ENCODE data around the gene HOMER2.

Gene HOMER2

DNA sequence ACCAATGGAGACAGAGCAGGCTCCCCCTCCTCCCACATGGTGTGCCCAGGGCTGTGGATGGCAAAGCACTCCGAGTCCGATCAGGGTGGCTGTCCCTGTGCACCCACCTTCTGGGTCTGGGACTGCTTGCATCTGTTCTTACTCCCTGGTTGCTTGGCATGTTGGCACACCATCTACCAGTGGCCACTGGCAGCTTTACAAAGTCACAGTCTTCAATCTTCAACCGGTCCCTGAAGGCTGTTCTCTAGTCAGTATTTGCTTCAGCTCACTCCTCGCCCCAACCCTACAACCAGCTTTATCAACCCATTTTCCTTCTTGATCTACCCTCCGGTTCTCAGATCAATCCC lies 14.8 kb downstream of the HOMER2 start:
- TF ChIP-seq CTCF (IDR thresholded peaks at IDR 0.05), result no peak
- no peaks in the 10 kb centered on the region for H3K9me3 ChIP-seq
- DNase-seq, result no peak
- no peaks in the 10 kb centered on the region for H3K4me1 ChIP-seq
- no peak overlapping the region for H3K4me3 ChIP-seq
- intact Hi-C loops (cut with DNase I; ENCODE audit: low total_unique reads), result no loop called here
- no peaks in the 10 kb centered on the region for H3K36me3 ChIP-seq
- no peak overlapping the region for H3K27ac ChIP-seq
- no peaks in the 10 kb centered on the region for H3K27me3 ChIP-seq

DNA sequence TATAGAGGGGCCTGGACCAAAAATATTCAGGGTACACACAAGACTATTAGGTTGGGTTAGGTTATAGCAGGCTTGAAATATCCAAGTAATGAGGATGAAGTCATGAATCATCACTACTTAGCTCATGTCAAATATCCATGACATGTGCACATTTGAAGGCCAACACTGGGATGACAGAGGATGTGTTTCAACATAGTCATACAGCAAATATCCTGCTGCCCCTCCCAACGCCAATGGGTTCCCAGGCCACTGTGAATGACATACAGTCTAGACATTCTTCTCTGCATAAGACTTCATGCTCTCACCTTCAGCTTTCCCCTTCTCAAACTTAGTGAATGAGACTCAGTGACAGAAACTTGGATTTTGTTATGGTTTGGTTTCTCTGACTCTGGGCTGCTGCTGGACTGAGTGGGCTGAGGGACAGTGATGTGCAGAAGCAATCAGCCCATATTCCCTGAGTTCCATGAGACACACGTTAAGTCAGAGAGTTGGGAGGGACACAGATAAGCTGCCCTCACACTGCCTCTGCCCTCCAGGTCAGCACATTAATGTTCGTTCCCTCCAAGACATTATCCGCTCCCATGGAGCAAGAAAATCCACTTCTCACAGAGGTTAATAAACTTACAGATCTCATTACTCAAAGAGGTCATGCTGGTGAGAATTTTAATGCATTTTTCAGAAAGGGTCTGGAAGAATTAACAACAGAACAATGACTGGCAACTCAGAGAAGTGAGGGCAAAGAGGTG lies 15.4 kb downstream of the HOMER2 start:
- intact Hi-C loops (cut with DNase I; ENCODE audit: low total_unique reads), result no loop called here
- H3K4me3 ChIP-seq, result no peak overlapping the region
- H3K9me3 ChIP-seq, result no peaks in the 10 kb centered on the region
- no peak overlapping the region for H3K27ac ChIP-seq
- no peak for DNase-seq
- no peaks in the 10 kb centered on the region for H3K36me3 ChIP-seq
- H3K4me1 ChIP-seq, result no peaks in the 10 kb centered on the region
- no peak for TF ChIP-seq CTCF (IDR thresholded peaks at IDR 0.05)
- H3K27me3 ChIP-seq, result no peaks in the 10 kb centered on the region

DNA sequence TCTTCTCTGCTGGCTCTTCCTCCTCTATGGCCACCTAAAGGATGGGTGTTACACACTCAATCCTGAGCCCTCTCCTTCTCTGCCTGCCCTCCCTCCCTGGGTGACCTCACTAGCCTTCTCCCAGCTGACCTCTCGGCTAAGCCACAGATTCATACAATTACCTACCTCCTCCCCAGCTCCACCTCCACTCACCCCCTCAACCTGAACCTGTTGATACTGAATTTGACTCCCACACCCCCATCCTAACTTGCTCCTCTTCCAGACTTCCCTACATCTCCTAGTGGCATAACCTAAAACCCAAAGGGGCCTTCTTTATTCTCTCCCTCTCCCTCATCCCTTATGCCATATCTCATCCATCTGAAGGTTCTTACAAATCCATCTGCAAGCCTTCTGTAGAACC lies 17.1 kb downstream of the HOMER2 start:
- Histone ChIP-seq H3K9me3 (no peaks in the 10 kb centered on the region), H3K4me1 (no peaks in the 10 kb centered on the region), H3K27ac (no peak overlapping the region), H3K27me3 (no peaks in the 10 kb centered on the region), H3K4me3 (no peak overlapping the region), H3K36me3 (no peaks in the 10 kb centered on the region)
- DNase-seq, result no peak
- intact Hi-C loops (cut with DNase I; ENCODE audit: low total_unique reads), result no loop called here
- no peak for TF ChIP-seq CTCF (IDR thresholded peaks at IDR 0.05)

- Histone ChIP-seq H3K4me1 (no peaks in the 10 kb centered on the region), H3K4me3 (no peak overlapping the region), H3K27ac (no peak overlapping the region), H3K27me3 (no peaks in the 10 kb centered on the region), H3K36me3 (no peaks in the 10 kb centered on the region), H3K9me3 (no peaks in the 10 kb centered on the region)
- TF ChIP-seq CTCF (IDR thresholded peaks at IDR 0.05), result no peak
- DNase-seq, result no peak
- intact Hi-C loops (cut with DNase I; ENCODE audit: low total_unique reads), result no loop called here
Measured at GRCh38 chr15:82934100-82934880, 18.2 kb downstream of the HOMER2 start.

DNA sequence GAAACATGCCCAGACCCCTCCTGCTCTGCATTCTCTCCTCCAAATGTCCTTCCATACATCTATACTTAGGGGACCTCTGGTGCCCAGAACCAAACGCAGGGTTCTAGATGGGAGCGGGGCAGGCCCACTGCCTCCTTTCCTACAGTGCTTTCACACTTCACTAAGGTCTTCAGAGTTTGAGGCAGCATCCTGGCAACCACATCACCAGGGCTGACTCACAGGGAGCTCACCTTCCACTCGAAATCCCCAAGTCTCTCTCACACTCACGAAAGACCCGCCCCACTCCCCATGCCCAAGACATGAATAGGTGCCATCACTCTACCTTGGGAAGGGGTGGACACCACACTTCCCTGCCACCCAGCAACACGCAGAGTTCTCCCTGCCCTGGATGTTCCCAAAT lies 18.9 kb downstream of the HOMER2 start:
- DNase-seq, result no peak
- no peak overlapping the region for H3K27ac ChIP-seq

More for the DNA sequence above, 18.9 kb downstream of the HOMER2 start:
- Histone ChIP-seq H3K27me3 (no peaks in the 10 kb centered on the region), H3K9me3 (no peaks in the 10 kb centered on the region), H3K4me3 (no peak overlapping the region), H3K4me1 (no peaks in the 10 kb centered on the region), H3K36me3 (no peaks in the 10 kb centered on the region)
- no peak for TF ChIP-seq CTCF (IDR thresholded peaks at IDR 0.05)
- intact Hi-C loops (cut with DNase I; ENCODE audit: low total_unique reads), result no loop called here
